NCI-H1092 (cell line): ENCODE results near the gene MYO1D.
"Not testable (repeated sequence)": the region's sequence is repeated elsewhere in the genome, so short reads cannot be mapped to it uniquely, and the experiment has no call there.

Source experiments
- DNase-seq: peaks from one replicate; lab custom pipeline; 2025; lab: John Stamatoyannopoulos, UW

MYO1D gene

GRCh38 chr17:32731556-32732295 lies 145.2 kb downstream of the MYO1D start:
- DNase-seq, result no peak

GRCh38 chr17:32727681-32728080 lies 149.2 kb downstream of the MYO1D start:
- no peak for DNase-seq

GRCh38 chr17:32725697-32726096 lies 151.2 kb downstream of the MYO1D start:
- DNase-seq, result no peak

GRCh38 chr17:32723310-32723955 lies 153.5 kb downstream of the MYO1D start:
- DNase-seq, result no peak

GRCh38 chr17:32722733-32723132 lies 154.2 kb downstream of the MYO1D start:
- no peak for DNase-seq

- DNase-seq, result no peak
These were observed 156.3 kb downstream of the MYO1D start for GRCh38 chr17:32720671-32721070.

GRCh38 chr17:32719689-32720088 lies 157.2 kb downstream of the MYO1D start:
- DNase-seq, result no peak

- DNase-seq, result not testable (repeated sequence)
These were observed 162.0 kb downstream of the MYO1D start for GRCh38 chr17:32714922-32715321.

- DNase-seq, result not testable (repeated sequence)
These were observed 162.7 kb downstream of the MYO1D start for GRCh38 chr17:32714206-32714605.

GRCh38 chr17:32713081-32713480 lies 163.8 kb downstream of the MYO1D start:
- no peak for DNase-seq

- DNase-seq, result no peak
These were observed 167.4 kb downstream of the MYO1D start for GRCh38 chr17:32709562-32709961.

GRCh38 chr17:32701871-32702270 lies 175.1 kb downstream of the MYO1D start:
- no peak for DNase-seq

GRCh38 chr17:32699247-32699646 lies 177.7 kb downstream of the MYO1D start:
- DNase-seq, result no peak

- no peak for DNase-seq
These were observed 178.9 kb downstream of the MYO1D start for GRCh38 chr17:32697728-32698625.

- no peak for DNase-seq
These were observed 180.5 kb downstream of the MYO1D start for GRCh38 chr17:32696426-32696825.

- DNase-seq, result no peak
These were observed 181.1 kb downstream of the MYO1D start for GRCh38 chr17:32695864-32696263.

- DNase-seq, result no peak
These were observed 183.6 kb downstream of the MYO1D start for GRCh38 chr17:32693194-32693897.

GRCh38 chr17:32692179-32692578 lies 184.7 kb downstream of the MYO1D start:
- no peak for DNase-seq

GRCh38 chr17:32689348-32689747 lies 187.6 kb downstream of the MYO1D start:
- DNase-seq, result no peak

GRCh38 chr17:32688221-32688620 lies 188.7 kb downstream of the MYO1D start:
- no peak for DNase-seq

- DNase-seq, result no peak
These were observed 192.6 kb downstream of the MYO1D start for GRCh38 chr17:32684087-32684958.
